Measurements from ENCODE around the gene HSPB6. TPM values are rescaled to one million over a fixed set of nuclear protein-coding genes. Genes with fewer than 3 reads are reported as not detected.
"Not testable (repeated sequence)": the region's sequence is repeated elsewhere in the genome, so short reads cannot be mapped to it uniquely, and the experiment has no call there.

Gene HSPB6
- total RNA-seq (2014; rRNA removed): 0.29 TPM in 1 of 2 replicates, not detected in the other
- 0.41 TPM for polyA plus RNA-seq (2012)

DNA sequence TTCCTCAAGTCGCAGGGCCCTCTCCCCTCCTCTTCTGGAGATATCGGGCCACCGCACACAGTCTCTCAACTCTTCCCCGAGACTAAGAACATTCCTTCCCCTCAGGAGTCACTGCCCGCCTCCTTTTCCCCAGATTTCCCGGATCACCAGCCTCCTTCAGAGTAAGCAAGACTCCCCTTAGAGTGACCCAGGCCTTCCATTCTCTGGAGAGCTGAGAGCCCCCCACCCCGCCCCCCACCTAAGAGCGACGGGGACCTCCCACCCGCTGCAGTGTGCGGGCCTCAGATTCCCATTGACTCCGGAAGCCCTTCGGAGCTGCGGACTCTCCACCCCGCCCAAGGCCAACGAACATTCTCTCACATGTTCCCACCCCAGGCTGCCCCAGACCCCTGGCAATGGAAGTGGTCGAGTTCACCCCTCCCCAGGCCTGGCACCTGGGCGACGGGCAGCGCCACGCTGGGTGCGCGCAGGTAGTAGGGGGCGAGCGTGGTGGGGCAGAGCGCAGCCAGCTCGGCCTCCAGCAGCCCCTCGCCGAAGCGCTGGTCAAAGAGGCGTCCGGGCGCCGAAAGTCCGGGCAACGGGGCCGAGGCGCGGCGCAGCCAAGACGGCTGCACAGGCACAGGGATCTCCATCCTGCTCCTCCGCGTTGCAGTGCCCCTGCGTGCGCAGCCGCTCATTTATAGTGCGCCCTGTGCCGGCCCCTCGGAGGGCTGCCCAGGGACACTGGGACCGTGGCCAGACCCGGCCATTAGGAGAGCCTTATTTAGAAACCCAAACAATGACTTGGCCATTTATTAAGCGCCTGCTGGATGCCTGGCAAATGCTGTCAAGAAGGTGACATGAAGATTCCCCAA is at the start of gene HSPB6:
Gene HSPB6 (minus strand): TSS at position 653 of the 854 bp plus-strand sequence. CDS start 21 bp downstream, at position 632.
- no peak for DNase-seq (ENCODE audit: low read depth)

DNA sequence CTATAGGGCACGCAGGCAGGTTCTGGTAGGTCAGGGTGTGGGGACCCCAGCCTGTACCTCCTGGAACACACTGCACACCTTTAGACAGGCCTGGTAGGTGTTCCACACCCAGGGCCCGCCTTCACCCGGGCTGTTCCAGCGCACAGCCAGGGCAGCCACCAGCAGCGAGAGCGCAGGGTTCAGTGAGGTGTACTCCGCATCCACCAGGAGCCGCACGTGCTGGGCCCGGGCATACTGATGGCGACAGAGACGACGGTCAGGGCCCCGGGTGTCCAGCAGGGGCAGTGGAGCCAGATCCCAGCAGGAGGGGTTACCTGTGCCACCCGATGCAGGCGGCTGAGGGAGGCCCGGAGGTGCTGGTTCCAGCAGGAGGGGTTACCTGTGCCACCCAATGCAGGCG is 49.8 kb upstream of the HSPB6 start:
- DNase-seq (ENCODE audit: low read depth): no peak

DNA sequence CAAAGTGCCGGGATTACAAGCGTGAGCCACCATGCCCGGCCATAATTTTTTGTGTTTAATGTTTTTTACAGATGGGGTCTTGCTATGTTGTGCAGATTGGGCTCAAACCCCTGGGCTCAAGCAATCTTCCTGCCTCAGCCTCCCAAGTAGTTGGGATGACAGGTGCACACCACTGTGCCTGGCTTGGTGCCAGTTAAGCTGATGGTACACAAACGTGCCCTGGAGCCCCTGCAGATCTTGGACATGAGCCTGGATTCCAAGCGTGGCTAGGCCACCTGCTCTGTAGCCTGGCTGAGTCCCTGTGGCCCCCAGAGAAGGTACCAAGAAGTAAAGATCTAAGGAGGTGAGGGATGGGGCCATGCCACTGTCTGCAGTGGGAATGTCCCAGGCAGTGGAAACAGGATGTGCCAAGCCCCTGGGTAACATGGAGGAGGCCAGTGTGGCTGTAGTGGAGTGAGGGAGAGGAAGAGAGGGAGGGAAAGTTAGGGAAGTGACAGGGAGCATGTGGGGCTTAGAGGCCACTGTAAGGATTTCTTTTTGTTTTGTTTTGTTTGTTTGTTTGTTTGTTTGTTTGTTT is 48.8 kb upstream of the HSPB6 start:
- no peak for DNase-seq (ENCODE audit: low read depth)

GRCh38 chr19:35801828-35802227 is 45.0 kb upstream of the HSPB6 start:
- DNase-seq (ENCODE audit: low read depth): no peak

DNA sequence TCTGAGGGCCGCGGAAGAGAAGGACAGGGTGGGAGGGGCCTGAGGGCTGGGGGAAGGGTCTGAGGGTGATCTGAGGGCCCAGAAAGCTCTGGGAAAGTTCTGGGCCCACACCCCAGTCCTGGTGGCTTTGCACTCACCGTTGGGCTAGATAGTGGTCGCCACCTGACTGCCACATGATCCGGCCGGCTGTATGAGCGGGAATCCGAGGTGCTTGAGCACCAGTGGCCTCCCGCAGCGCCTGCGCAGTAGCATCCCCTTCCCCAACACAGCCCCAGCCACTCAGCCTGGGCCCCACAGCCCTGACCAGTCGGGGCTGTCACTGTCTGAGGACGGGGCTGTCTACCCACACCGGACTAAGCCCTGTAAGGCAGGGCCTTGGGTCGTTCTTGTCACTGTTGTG is 40.8 kb upstream of the HSPB6 start:
- DNase-seq (ENCODE audit: low read depth): no peak

DNA sequence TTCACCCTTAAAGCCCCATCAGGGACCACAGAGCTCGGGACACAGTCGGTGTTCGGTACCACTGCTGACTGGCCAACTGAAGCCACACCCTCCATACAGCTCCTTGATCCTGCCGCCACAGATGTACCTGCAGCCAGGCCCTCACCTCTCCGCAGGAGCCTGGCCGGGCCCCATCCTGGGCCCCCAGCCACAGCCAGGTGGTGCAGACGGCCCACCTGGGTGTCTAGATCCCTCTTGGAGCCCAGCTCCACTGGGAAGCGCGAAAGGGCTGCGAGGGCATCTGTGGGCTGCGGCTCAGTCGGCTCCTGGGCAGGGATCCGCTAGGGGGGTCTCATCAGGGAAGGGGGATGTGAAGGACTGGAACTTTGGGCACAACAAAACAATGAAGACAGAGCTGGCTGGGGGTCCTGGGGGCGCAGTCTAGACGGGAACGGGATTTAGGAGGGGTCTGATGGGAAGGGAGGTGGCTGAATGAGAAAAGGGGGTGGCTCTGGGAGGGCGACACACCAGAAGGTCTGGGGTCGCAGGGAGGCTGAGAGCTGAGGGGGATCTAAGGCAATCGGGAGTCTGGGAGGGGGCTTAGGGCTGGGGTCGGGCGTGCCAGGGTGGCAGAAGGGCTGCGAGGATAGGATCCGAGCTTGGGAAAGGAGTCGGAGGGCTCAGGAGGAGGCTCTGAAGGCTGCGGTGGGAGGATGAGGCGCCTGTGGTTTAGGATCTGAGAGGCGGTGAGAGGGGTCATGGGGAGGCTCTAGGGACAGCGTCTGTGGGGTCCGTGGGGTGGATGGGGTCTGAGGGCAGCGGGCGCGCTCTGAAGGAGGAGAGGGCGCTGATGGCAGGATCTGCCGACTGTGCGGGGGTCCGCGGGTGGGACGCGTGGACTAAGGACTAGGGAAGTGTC is 40.1 kb upstream of the HSPB6 start:
- no peak for DNase-seq (ENCODE audit: low read depth)

- not testable (repeated sequence) for DNase-seq (ENCODE audit: low read depth)
Observed at GRCh38 chr19:35795564-35795963, 38.7 kb upstream of the HSPB6 start.

DNA sequence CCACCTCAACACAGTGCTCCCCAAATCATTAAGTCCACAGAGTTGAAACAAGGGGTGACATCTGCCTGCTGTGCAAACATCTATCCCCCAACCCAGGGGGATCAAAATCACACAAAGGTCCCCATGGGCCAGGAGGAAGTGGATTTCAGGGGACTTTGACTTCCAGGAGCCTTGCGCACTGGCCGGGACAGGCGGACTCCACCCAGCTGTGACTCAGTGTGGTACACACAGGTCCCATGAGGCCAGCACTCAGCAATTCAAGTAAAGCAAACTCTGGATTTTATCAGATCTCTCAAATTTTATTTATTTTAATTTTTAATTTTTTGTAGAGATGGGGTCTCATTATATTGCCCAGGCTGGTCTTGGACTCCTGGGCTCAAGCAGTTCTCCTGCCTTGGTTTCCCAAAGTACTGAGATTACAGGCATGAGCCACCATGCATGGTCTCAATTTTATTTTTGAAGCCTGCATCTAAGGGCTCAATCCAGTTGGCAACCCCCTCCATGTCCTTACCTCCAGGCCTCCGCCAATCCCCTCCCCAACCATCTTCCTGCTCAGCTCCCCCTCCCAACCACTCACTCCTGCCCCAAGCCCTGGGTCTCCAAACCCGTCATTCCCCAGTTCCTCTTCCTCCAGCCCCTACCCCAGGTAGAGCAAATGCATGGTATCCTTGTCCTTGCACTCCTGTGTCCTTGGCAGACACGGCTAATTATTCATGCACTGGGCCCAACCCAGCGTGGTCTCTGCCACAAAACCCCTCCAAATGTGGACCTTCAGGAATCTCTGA is 36.7 kb upstream of the HSPB6 start:
- DNase-seq (ENCODE audit: low read depth): peak; percentile 42

GRCh38 chr19:35792888-35793287 is 36.1 kb upstream of the HSPB6 start:
- DNase-seq (ENCODE audit: low read depth): no peak

- DNase-seq (ENCODE audit: low read depth): no peak
Observed at GRCh38 chr19:35792312-35792711, 35.5 kb upstream of the HSPB6 start.

DNA sequence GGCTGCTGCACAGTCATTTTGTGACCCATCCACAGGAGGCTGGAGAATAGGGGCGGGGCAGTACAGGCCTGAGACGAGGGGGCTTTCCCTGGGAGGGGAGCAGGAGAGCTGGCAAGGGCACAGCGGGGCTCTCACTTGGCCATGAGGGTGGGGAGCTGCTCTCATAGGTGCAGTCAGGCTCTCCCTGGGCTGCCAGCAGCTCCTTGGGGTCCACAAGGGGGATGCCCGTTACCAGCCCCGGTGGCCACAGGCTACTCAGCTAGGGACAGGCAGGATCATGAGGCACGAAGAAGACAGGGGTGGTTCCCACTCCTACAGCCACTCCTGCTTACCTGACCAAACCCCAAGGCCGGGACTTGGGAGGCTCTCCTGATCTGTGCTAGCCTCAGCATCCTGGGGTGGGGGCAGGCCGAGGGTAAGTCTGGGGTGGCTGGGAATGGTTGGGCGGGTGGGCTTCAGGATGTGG is 35.0 kb upstream of the HSPB6 start:
- DNase-seq (ENCODE audit: low read depth): no peak

GRCh38 chr19:35790981-35791813 is 34.4 kb upstream of the HSPB6 start:
- DNase-seq (ENCODE audit: low read depth): no peak

- no peak for DNase-seq (ENCODE audit: low read depth)
Observed at GRCh38 chr19:35789978-35790944, 33.4 kb upstream of the HSPB6 start.

DNA sequence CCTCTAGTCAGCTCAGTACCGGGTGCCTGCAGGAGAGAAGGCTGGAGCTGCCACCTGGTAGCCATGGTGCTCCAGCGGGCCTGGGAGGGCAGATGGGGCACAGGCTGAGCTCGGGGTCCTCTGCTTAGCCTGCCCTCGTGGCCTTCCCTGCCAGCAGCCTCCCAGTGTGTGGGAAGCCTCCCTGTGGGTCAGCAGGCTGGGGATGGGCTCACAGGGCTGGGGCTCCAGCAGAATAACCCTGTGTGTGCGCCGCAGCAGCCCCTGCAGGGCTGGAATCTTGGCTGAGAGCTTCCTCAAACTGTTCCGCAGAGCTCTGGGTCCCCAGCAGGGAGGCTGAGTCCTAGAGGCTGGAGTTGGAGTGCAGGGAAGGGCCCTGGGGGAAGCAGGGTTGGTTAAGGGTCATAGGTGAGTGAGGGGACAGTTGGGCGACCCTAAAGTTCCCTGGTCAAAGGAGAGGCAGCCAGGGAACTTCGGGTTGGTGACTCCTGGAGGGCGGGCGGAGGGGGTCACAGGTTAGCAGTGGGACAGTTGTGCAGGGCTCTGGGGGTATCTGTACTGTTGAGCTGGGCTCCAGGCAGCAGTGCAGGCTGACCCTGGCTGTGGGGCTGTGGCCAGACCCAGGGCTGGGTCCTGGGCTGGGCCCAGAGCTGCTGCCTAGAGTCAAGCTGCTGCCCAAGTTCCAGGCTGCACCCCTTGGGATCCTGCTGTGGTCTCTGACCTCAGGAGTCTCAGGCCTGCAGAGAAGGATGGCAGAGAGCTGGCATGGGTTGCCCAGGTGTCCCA is 32.6 kb upstream of the HSPB6 start:
- DNase-seq (ENCODE audit: low read depth): no peak

GRCh38 chr19:35788205-35788960 is 31.6 kb upstream of the HSPB6 start:
- DNase-seq (ENCODE audit: low read depth): no peak

DNA sequence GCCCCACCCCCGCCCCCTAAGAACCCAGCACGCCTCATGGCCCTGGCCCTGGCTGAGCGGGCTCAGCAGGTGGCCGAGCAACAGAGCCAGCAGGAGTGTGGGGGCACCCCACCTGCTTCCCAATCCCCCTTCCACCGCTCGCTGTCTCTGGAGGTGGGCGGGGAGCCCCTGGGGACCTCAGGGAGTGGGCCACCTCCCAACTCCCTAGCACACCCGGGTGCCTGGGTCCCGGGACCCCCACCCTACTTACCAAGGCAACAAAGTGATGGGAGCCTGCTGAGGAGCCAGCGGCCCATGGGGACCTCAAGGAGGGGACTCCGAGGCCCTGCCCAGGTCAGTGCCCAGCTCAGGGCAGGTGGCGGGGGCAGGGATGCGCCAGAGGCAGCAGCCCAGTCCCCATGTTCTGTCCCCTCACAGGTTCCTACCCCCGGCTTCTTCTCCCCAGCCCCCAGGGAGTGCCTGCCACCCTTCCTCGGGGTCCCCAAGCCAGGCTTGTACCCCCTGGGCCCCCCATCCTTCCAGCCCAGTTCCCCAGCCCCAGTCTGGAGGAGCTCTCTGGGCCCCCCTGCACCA is 30.5 kb upstream of the HSPB6 start:
- DNase-seq (ENCODE audit: low read depth): no peak

All from LHCN-M2 (cell line).